ENCODE measurements around the gene SLC38A7. TPM values are rescaled to one million over a fixed set of nuclear protein-coding genes. Genes with fewer than 3 reads are reported as not detected.

Gene SLC38A7
- polyA plus RNA-seq, 3 donors: 5.1 to 23.4 (median 7.4) TPM

DNA sequence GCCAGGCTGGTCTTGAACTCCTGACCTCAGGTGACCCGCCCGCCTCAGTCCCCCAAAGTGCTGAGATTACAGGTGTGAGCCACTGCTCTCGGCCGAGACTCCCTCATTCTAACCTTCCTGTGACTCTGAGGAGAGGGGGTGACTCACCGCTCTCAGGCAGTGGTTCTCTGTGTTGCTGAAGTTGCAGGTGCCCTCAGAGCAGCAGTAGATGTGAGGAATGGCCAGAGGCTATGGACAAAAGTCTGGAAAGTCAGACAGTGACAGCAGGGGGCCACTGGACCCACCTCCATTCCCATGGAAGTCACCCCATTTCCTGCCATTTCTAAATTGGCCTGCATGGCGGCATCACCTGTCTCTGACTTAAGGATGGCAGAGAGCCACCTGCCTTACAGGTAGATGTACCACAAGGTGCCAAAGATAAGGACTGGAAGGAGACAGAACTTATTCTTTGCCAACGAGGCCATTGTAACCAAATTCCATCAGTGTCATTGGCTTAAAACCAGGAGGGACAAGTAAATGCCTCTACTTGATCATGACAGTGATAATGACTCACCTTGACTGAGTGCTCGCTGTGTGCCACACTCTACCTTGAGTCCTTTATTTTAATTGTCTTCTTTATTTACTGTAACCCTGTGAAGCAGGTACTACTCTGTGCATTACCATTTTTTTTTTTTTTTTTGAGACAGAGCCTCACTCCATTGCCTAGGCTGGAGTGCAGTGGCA lies 39.6 kb downstream of the SLC38A7 start:
- no peaks in the 10 kb centered on the region for H3K36me3 ChIP-seq (replicated peaks in 1 of 2; ENCODE audit: control insufficient read depth in 1 of 2, insufficient read depth in 2 of 2, low read length in 2 of 2)
- no peak overlapping the region for H2AFZ ChIP-seq (ENCODE audit: insufficient read depth, low read depth, low read length, poor library complexity, severe bottlenecking)
- no peak overlapping the region for H3K9ac ChIP-seq (ENCODE audit: insufficient read depth, low read length, poor library complexity, severe bottlenecking)
- Mint-ChIP-seq H3K4me1 (no peaks in the 10 kb centered on the region), H3K4me3 (no peak overlapping the region), H3K36me3 (no peaks in the 10 kb centered on the region), H3K27me3 (ENCODE audit: low read depth in 3 of 3) (peaks cover 0 to 5% (median 2%) of the 10 kb centered on the region in 3 donors), H3K27ac (no peak overlapping the region), H3K9me3 (no peaks in the 10 kb centered on the region)
- no peak for TF ChIP-seq CTCF (IDR thresholded peaks at IDR 0.05)
- DNase-seq: no peak
- H3K4me1 ChIP-seq (ENCODE audit: control insufficient read depth in 1 of 2, insufficient read depth in 2 of 2, low read length in 2 of 2): no peaks in the 10 kb centered on the region
- H3K27ac ChIP-seq (ENCODE audit: low read depth in 1 of 2, low read length in 2 of 2): no peak overlapping the region
- no peaks in the 10 kb centered on the region for H3K79me2 ChIP-seq (ENCODE audit: insufficient read depth, low read length)
- H4K20me1 ChIP-seq (ENCODE audit: insufficient read depth, low read length): no peaks in the 10 kb centered on the region
- no peak overlapping the region for H3K4me2 ChIP-seq (replicated peaks; ENCODE audit: extremely low read depth, low read length, poor library complexity, severe bottlenecking)
- H3K9me3 ChIP-seq (replicated peaks in 1 of 2; ENCODE audit: control insufficient read depth in 1 of 2, insufficient read depth in 1 of 2, low read length in 2 of 2): no peaks in the 10 kb centered on the region
- H3K4me3 ChIP-seq (replicated peaks in 1 of 3; ENCODE audit: low read depth in 2 of 3, low read length in 3 of 3): no peak overlapping the region
- whole genome bisulfite sequencing (ENCODE audit: insufficient coverage): 100% methylated on average over 1 of the region's 8 CpGs
- no peaks in the 10 kb centered on the region for H3K27me3 ChIP-seq (ENCODE audit: control insufficient read depth in 2 of 2, insufficient read depth in 2 of 2, low read length in 2 of 2)
- intact Hi-C loops (cut with micrococcal nuclease): no loop called here

DNA sequence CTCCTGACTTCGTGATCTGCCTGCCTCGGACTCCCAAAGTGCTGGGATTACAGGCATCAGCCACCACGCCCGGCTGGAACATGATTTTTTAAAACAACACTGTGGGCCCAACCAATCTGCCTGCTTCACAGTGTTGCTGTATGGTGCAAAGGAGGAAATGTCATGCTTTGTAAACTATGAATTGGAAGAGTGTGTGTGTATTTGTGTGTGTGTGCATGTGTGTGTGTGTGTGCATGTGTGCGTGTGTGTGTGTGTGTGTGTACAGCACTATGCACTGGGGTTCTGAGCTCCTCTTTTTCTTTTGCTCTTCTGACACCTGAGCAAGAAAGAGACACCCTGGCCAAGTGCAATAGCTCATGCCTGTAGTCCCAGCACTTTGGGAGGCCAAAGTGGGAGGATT lies 40.5 kb downstream of the SLC38A7 start:
- H3K9ac ChIP-seq (ENCODE audit: insufficient read depth, low read length, poor library complexity, severe bottlenecking): no peak overlapping the region
- no peak overlapping the region for H2AFZ ChIP-seq (ENCODE audit: insufficient read depth, low read depth, low read length, poor library complexity, severe bottlenecking)
- no peaks in the 10 kb centered on the region for H3K4me1 Mint-ChIP-seq
- WGBS (ENCODE audit: insufficient coverage): 77% methylated on average over 5 of the region's 5 CpGs
- no peak for DNase-seq
- TF ChIP-seq CTCF (IDR thresholded peaks at IDR 0.05): no peak
- no peaks in the 10 kb centered on the region for H3K36me3 ChIP-seq (replicated peaks in 1 of 2; ENCODE audit: control insufficient read depth in 1 of 2, insufficient read depth in 2 of 2, low read length in 2 of 2)
- no peak overlapping the region for H3K27ac ChIP-seq (ENCODE audit: low read depth in 1 of 2, low read length in 2 of 2)
- no peaks in the 10 kb centered on the region for H3K36me3 Mint-ChIP-seq
- no peaks in the 10 kb centered on the region for H3K9me3 Mint-ChIP-seq
- no peaks in the 10 kb centered on the region for H3K9me3 ChIP-seq (replicated peaks in 1 of 2; ENCODE audit: control insufficient read depth in 1 of 2, insufficient read depth in 1 of 2, low read length in 2 of 2)
- no peak overlapping the region for H3K4me3 Mint-ChIP-seq
- H3K4me3 ChIP-seq (replicated peaks in 1 of 3; ENCODE audit: low read depth in 2 of 3, low read length in 3 of 3): no peak overlapping the region
- H3K4me2 ChIP-seq (replicated peaks; ENCODE audit: extremely low read depth, low read length, poor library complexity, severe bottlenecking): no peak overlapping the region
- no peaks in the 10 kb centered on the region for H3K79me2 ChIP-seq (ENCODE audit: insufficient read depth, low read length)
- no peaks in the 10 kb centered on the region for H3K4me1 ChIP-seq (ENCODE audit: control insufficient read depth in 1 of 2, insufficient read depth in 2 of 2, low read length in 2 of 2)
- peaks cover 0 to 7% (median 2%) of the 10 kb centered on the region in 3 donors for H3K27me3 Mint-ChIP-seq (ENCODE audit: low read depth in 3 of 3)
- H3K27ac Mint-ChIP-seq: peak overlapping the region in 1 of 7 donors; percentile 5
- no peaks in the 10 kb centered on the region for H3K27me3 ChIP-seq (ENCODE audit: control insufficient read depth in 2 of 2, insufficient read depth in 2 of 2, low read length in 2 of 2)
- H4K20me1 ChIP-seq (ENCODE audit: insufficient read depth, low read length): no peaks in the 10 kb centered on the region
- intact Hi-C loops (cut with micrococcal nuclease): no loop called here

Data from CD14-positive monocyte (primary cell).